Transverse colon (tissue), 4 donors: ENCODE measurements around the gene TPD52L2. TPM values are rescaled to one million over a fixed set of nuclear protein-coding genes. Genes with fewer than 3 reads are reported as not detected.
A peak's percentile ranks its signal among the peaks of the same experiment; 100 is the strongest.

ENCODE experiments used
- DNase-seq: peaks from one replicate; pipeline ENCODE4 v3.0.0-alpha.2; 2019
- H3K27ac ChIP-seq, 4 donors: fragments of 200-600 bp; sonication (generic); 2 replicates each; pipeline ENCODE4 v1.5.1; 2016 to 2018; ENCODE audit warnings: inconsistent platforms in 4 of 4
- H3K27me3 ChIP-seq: fragments of 200-600 bp; sonication (generic); 2 replicates; pipeline ENCODE4 v1.5.1; 2017; ENCODE audit warnings: inconsistent platforms
- H3K36me3 ChIP-seq, 4 donors: fragments of 200-600 bp; sonication (generic); 2 replicates each; pipeline ENCODE4 v1.5.1; 2017 to 2019; ENCODE audit warnings: inconsistent platforms in 4 of 4
- H3K4me1 ChIP-seq, 4 donors: fragments of 200-600 bp; sonication (generic); 2 replicates each; pipeline ENCODE4 v1.5.1; 2017 to 2020; ENCODE audit warnings: inconsistent platforms in 4 of 4
- H3K4me3 ChIP-seq, 4 donors: fragments of 200-600 bp; sonication (generic); 1 replicate in 1 of 4; 2 replicates in 3 of 4; pipeline versions ENCODE4 v1.5.1 to v1.6.1; 2017 to 2019; ENCODE audit warnings: inconsistent platforms in 4 of 4
- H3K9me3 ChIP-seq, 2 donors: fragments of 200-600 bp; sonication (generic); 2 replicates each; pipeline ENCODE4 v1.5.1; 2017 to 2019; ENCODE audit warnings: inconsistent platforms in 2 of 2
- EP300 ChIP-seq: sonication (generic); formaldehyde crosslinking; IDR thresholded peaks from one replicate; pipeline ENCODE4 v1.6.1; 2017; ENCODE audit warnings: antibody characterized with exemption, low read depth
- POLR2A ChIP-seq: fragments of 450-650 bp; IDR thresholded peaks from one replicate; pipeline ENCODE4 v1.6.1; 2016; ENCODE audit warnings: antibody characterized with exemption, mild to moderate bottlenecking, moderate library complexity
- POLR2AphosphoS5 ChIP-seq, 3 donors: sonication (generic); formaldehyde crosslinking; IDR thresholded peaks; one replicate each; pipeline ENCODE4 v1.6.1; 2016; ENCODE audit warnings: antibody characterized with exemption in 3 of 3
- WGBS, 2 donors: methylation state at CpG; one replicate each; pipeline ENCODE4 v1.1.5; 2018; ENCODE audit warnings: low coverage in 1 of 2; 5-methylcytosine and 5-hydroxymethylcytosine counted together
- in situ Hi-C, 4 donors: fragments of 200-750 bp; cut with MboI; loops; one replicate each; pipeline versions ENCODE4 v1.15.0 to v1.15.1; 2017; ENCODE audit warnings: low sequenced_read_pairs in 3 of 4, low pct_ligation_motif_present in 1 of 4, low pct_unique_long_range_greater_than_20kb in 1 of 4
- intact Hi-C: fragments of 100-400 bp; cut with DNase I; formaldehyde crosslinking; loops from one replicate; pipeline ENCODE4 v1.15.1; 2023; ENCODE audit warnings: low total_unique reads
- total RNA-seq, 4 donors: library from RNA; depleted of rRNA; stranded (reverse); fragments of >200 nt; gene quantifications; one replicate each; pipeline ENCODE4 v1.1.0, GENCODE V29; 2016
- TF ChIP-seq, protein P1 (sequence below), 5 experiments: fragments of 200-600 bp in 3 of 5; fragments of 450-650 bp in 2 of 5; sonication (generic) in 3 of 5; IDR thresholded peaks; 1 replicate in 2 of 5; 2 replicates in 3 of 5; pipeline ENCODE4 v1.5.1; 2016 to 2017; ENCODE audit warnings: antibody characterized with exemption in 5 of 5, inconsistent platforms in 3 of 5, mild to moderate bottlenecking in 2 of 5, moderate library complexity in 1 of 5

TPD52L2 gene
- total RNA-seq, 4 donors from 2014 or later, result 40.8 to 67.0 (median 62.6) TPM

DNA sequence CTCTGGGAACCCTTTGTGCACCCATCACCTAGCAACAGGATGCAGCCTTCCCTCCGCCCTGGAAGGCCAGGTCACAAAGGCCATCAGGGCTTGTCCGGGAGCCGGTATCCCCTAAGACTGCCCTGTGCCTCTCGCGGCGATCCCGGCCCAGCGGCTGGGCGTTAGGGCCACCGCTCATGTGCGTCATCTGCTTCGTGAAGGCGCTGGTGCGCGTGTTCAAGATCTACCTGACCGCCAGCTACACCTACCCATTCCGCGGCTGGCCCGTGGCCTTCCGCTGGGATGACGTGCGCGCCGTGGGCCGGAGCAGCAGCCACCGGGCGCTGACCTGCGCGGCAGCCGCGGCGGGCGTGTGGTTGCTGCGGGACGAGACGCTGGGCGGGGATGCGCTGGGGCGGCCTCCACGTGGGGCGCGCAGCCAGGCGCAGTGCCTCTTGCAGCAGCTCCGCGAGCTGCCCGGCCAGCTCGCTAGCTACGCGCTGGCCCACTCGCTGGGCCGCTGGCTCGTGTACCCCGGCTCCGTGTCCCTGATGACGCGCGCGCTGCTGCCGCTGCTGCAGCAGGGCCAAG lies 3.6 kb upstream of the TPD52L2 start, which contains the start of gene ABHD16B:
ABHD16B (plus strand) TSS at position 134 of the 570 bp plus-strand sequence; CDS start at position 177, 43 bp downstream.
- peaks cover 19 to 39% (median 27%) of the 10 kb centered on the region in 4 donors for H3K4me1 ChIP-seq
- in situ Hi-C loops, result no loop called here
- DNase-seq, result no peak
- no peak within 1 kb of the TSS for H3K27ac ChIP-seq
- TF ChIP-seq POLR2AphosphoS5 (IDR thresholded peaks at IDR 0.05) (no peak), POLR2A (no peak), EP300 (no peak)
- TF ChIP-seq, protein P1, sequence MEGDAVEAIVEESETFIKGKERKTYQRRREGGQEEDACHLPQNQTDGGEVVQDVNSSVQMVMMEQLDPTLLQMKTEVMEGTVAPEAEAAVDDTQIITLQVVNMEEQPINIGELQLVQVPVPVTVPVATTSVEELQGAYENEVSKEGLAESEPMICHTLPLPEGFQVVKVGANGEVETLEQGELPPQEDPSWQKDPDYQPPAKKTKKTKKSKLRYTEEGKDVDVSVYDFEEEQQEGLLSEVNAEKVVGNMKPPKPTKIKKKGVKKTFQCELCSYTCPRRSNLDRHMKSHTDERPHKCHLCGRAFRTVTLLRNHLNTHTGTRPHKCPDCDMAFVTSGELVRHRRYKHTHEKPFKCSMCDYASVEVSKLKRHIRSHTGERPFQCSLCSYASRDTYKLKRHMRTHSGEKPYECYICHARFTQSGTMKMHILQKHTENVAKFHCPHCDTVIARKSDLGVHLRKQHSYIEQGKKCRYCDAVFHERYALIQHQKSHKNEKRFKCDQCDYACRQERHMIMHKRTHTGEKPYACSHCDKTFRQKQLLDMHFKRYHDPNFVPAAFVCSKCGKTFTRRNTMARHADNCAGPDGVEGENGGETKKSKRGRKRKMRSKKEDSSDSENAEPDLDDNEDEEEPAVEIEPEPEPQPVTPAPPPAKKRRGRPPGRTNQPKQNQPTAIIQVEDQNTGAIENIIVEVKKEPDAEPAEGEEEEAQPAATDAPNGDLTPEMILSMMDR (IDR thresholded peaks at IDR 0.05), result no peak
- peaks cover 24% of the 10 kb centered on the region for H3K27me3 ChIP-seq
- H3K36me3 ChIP-seq, result no peaks in the 10 kb centered on the region
- WGBS, 2 donors, result 95 to 98% methylated on average over 12 to 59 of the region's 59 CpGs
- intact Hi-C loops, result no loop called here
- H3K4me3 ChIP-seq, result no peak within 1 kb of the TSS
- H3K9me3 ChIP-seq, result no peaks in the 10 kb centered on the region

DNA sequence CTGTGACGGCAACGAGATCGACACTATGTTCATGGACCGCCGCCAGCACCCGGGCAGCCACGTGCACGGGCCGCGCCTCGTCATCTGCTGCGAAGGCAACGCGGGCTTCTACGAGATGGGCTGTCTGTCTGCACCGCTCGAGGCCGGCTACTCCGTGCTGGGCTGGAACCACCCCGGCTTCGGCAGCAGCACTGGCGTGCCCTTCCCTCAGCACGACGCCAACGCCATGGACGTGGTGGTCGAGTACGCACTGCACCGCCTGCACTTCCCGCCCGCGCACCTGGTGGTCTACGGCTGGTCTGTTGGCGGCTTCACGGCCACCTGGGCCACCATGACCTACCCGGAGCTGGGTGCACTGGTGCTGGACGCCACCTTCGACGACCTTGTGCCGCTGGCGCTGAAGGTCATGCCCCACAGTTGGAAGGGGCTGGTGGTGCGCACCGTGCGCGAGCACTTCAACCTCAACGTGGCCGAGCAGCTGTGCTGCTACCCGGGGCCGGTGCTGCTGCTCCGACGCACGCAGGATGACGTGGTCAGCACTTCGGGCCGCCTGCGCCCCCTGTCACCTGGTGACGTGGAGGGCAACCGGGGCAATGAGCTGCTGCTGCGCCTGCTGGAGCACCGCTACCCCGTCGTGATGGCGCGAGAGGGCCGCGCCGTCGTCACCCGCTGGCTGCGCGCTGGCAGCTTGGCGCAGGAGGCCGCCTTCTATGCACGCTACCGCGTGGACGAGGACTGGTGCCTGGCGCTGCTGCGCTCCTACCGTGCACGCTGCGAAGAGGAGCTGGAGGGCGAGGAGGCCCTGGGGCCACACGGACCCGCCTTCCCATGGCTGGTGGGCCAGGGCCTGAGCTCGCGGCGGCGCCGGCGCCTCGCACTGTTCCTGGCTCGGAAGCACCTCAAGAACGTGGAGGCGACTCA lies 2.8 kb upstream of the TPD52L2 start:
- intact Hi-C loops, result no loop called here
- DNase-seq, result no peak
- Histone ChIP-seq H3K9me3 (no peaks in the 10 kb centered on the region), H3K36me3 (no peaks in the 10 kb centered on the region), H3K4me3 (no peak overlapping the region), H3K27me3 (peaks cover 16% of the 10 kb centered on the region), H3K27ac (no peak overlapping the region), H3K4me1 (peaks cover 20 to 44% (median 29%) of the 10 kb centered on the region in 4 donors)
- TF ChIP-seq POLR2AphosphoS5 (IDR thresholded peaks at IDR 0.05), result no peak
- no peak for TF ChIP-seq EP300
- TF ChIP-seq, protein P1 (IDR thresholded peaks at IDR 0.05), result no peak
- no peak for TF ChIP-seq POLR2A
- in situ Hi-C loops, result no loop called here
- WGBS, 2 donors, result 98% methylated on average over 76 of the region's 95 CpGs; no CpG with 5 or more reads in 1 of the 2 donors

DNA sequence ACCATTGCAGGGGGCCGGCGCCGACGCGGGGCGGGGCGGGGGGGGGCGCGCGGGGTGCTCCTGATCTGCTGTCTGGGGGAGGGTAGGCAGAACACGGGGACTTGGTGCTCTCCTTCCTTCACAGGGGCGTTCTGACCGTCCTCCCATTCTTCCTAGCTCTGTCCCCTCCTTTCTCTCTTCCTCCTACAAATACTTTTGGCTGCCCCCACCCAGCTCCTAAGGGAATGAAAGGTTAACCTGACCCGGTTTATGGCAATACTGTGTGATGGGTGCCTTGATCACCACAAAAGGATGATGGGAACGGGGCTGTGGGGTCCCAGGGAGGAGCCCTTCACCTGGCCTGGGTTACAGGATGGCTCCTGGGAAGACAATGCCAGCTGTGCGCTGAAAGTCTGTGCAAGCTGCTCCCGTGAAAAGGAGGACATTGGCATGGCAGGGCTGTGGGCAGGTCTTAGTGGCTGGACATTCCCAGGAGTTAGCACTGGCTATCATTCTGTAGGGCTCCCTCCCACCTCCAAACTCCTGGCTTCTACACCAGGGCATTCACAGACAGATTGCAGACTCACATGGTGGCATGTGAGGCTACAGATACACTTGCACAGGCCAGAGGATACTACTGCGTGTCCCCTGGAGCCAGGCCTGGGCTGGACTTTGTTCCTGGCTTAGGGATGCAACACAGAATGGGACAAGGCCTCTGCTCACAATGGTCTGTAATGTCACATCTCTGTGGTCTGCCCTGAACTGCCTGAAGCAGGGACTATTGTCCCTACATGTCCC lies 1.9 kb upstream of the TPD52L2 start:
- peaks cover 6% of the 10 kb centered on the region for H3K27me3 ChIP-seq
- H3K4me1 ChIP-seq, result peaks cover 20 to 36% (median 25%) of the 10 kb centered on the region in 4 donors
- H3K9me3 ChIP-seq, result no peaks in the 10 kb centered on the region
- in situ Hi-C loops (no loop called here), intact Hi-C loops (no loop called here)
- WGBS, 2 donors, result 88% methylated on average over 18 of the region's 18 CpGs; no CpG with 5 or more reads in 1 of the 2 donors
- TF ChIP-seq, protein P1 (IDR thresholded peaks at IDR 0.05), result no peak
- no peak for TF ChIP-seq POLR2AphosphoS5 (IDR thresholded peaks at IDR 0.05)
- peak overlapping the region; percentile 92 to 96 (median 94) for H3K27ac ChIP-seq
- DNase-seq, result no peak
- H3K36me3 ChIP-seq, result no peaks in the 10 kb centered on the region
- H3K4me3 ChIP-seq, result peak overlapping the region in 2 of 4 donors; percentile 77 to 92
